DMS 273 (cell line): ENCODE measurements around the gene SYNE1.
"Not testable (repeated sequence)": the region's sequence is repeated elsewhere in the genome, so short reads cannot be mapped to it uniquely, and the experiment has no call there.

Source experiments
- DNase-seq: peaks from one replicate; lab custom pipeline; 2025; ENCODE audit not compliant: unreplicated experiment; lab: John Stamatoyannopoulos, UW

Gene SYNE1, protein sequence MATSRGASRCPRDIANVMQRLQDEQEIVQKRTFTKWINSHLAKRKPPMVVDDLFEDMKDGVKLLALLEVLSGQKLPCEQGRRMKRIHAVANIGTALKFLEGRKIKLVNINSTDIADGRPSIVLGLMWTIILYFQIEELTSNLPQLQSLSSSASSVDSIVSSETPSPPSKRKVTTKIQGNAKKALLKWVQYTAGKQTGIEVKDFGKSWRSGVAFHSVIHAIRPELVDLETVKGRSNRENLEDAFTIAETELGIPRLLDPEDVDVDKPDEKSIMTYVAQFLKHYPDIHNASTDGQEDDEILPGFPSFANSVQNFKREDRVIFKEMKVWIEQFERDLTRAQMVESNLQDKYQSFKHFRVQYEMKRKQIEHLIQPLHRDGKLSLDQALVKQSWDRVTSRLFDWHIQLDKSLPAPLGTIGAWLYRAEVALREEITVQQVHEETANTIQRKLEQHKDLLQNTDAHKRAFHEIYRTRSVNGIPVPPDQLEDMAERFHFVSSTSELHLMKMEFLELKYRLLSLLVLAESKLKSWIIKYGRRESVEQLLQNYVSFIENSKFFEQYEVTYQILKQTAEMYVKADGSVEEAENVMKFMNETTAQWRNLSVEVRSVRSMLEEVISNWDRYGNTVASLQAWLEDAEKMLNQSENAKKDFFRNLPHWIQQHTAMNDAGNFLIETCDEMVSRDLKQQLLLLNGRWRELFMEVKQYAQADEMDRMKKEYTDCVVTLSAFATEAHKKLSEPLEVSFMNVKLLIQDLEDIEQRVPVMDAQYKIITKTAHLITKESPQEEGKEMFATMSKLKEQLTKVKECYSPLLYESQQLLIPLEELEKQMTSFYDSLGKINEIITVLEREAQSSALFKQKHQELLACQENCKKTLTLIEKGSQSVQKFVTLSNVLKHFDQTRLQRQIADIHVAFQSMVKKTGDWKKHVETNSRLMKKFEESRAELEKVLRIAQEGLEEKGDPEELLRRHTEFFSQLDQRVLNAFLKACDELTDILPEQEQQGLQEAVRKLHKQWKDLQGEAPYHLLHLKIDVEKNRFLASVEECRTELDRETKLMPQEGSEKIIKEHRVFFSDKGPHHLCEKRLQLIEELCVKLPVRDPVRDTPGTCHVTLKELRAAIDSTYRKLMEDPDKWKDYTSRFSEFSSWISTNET (N-terminal part only)

DNA sequence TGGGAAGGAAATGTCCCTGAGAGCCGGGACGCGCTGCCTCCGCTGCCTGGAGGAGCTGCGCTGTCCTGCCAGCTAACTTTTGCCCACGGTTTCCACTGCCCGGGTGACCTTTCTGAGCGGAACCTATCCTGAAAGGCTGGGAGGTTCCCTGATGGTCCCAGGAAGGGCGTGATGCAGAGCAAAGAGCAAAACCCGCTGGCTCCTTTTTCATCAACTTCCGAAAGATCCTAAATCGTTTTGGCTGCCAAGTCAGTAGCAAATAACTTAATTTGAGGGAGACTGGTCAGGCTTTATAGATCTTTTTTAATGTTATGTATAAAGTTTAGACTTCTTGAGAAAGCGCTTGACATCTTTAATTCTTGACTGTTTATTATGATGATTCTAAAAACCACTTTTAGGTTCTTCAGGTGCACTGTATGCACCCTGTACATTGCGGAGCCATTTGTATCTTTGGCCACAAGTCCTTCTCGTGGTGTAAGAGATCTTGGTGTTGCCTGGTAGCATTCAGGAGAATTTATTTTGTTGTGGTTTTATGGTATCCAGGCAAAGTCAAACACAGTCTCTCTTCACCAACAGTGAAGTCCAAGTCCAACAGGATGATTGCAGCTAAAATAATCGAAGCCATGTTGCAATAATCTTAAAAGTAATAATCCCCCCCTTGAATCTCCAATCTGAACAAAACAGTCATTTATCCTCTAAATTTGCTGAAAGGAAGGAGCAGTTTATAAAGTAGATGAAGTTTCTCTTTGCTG is at the start of gene SYNE1:
TSS of gene SYNE1 (minus strand) at position 67 of the 752 bp plus-strand sequence. CDS start 9,031 bp downstream, outside the sequence.
- DNase-seq: no peak

DNA sequence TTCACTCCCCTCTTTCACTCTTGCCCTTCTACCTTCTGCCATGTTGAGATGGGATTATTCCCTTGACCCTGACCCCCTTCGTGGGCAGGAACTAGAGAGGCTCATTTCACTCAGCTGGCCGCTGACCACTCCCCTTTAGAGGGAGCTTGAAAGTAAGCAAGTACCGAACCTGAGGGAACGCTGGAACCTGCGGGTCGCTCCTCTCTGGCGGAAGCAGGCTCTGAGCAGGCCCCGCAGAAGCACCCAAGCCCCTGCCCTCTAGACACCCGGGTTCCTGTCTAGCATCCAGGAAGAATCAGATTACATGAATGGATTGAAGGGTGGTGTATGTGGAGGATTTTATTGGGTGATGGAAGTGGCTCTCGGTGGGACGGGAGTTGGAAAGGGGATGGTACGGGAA is 48.7 kb upstream of the SYNE1 start:
- no peak for DNase-seq

DNA sequence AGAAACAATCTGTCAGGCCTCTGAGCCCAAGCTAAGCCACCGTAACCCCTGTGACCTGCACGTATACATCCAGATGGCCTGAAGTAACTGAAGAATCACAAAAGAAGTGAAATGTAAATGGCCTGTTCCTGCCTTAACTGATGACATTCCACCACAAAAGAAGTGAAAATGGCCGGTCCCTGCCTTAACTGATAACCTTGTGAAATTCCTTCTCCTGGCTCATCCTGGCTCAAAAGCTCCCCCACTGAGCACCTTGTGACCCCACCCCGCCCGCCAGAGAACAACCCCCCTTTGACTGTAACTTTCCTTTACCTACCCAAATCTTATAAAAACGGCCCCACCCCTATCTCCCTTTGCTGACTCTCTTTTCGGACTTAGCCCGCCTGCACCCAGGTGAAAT is 45.8 kb upstream of the SYNE1 start:
- not testable (repeated sequence) for DNase-seq

DNA sequence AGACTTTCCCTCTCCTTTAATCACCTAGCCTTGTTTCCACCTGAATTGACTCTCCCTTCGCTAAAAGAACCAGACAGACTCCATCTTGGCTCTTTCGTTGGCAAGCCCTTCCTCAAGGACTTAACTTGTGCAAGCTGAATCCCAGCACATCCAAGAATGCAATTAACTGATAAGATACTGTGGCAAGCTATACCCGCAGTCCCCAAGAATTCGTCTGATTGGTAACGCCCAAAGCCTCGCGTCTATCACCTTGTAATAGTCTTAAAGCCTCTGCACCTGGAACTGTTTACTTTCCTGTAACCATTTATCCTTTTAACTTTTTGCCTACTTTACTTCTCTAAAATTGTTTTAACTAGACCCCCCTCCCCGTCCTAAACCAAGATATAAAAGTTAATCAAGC is 45.0 kb upstream of the SYNE1 start:
- no peak for DNase-seq

DNA sequence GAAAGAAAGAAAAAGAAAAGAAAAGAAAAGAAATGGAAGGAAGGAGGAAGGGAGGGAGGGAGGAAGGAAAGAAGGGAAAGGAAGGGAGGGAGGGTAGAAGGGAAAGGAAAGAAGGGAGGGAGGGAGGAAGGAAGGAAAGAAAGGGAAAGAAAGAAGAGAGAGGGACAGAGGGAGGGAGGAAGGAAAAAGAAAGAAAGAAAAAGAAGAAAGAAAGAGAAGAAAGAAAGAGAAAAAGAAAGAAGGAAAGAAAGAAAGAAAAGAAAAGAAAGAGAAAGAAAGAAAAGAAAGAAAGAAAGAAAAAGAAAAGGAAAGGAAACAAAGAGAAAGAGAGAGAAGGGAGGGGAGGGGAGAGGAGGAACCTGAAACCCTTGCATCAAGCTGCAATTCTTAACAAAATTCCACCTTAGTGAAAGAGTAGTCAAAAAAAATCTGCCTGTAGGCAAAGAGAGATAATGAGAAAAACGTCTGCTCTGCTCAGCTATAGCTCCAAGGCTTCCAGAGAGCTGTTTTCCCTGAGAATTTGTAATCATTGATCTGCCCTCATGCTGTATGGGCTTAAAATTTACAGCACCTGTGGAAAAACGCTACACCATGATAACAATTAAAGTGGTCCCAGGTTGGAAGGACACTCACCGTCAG is 43.8 kb upstream of the SYNE1 start:
- no peak for DNase-seq

DNA sequence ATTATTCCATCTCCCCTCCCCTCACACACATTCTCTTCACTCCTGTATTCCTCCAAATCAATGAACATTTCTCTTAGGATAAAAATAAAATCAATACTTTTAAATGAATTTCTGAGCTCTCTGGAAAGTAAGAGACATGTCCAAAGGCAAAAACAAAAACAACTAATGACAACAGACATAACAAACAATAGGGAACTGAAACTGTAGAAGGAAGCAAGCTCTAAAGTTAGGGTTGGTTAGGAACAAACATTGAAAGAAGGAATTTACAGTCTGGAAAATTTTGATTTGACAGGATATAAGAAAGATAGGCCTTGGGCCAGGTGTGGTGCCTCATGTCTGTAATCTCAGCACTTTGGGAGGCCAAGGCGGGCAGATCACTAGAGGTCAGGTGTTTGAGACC is 43.0 kb upstream of the SYNE1 start:
- no peak for DNase-seq

DNA sequence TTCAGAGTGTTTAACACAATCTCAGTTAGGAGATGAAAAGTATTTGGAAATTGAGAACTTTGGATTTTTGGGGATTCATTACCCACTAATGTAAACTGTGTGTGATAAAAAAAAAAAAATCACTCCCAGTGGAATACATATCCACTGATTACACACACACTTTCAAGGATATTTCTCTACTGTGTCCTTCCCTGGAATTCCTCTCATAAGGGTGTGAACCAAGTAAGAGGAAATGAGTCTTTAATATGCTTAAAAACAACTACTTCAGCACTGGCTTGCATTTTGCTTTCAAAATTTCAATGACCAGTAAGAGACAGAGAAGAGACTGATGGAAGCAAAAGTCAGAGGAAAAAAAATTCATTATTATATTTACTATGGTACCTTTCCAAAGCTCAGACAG is 36.1 kb upstream of the SYNE1 start:
- no peak for DNase-seq

DNA sequence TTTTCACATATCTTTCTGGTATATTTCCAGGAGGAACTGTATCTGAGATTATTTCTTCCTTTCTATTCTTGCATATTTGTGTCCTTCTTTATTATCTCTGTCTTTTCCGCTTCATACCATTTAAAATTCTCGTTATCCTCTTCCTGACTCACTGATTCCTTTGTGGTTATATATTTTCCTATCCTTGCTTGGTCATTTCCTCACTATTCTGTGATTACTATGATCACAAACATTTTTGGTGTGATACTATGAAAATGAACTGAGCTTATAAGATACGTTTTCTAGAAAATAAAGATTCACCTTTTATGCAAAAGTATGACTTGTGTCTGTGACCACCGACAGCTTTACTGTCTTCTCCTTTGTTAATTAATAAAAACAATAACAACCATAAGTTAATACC is 34.0 kb upstream of the SYNE1 start:
- DNase-seq: no peak

DNA sequence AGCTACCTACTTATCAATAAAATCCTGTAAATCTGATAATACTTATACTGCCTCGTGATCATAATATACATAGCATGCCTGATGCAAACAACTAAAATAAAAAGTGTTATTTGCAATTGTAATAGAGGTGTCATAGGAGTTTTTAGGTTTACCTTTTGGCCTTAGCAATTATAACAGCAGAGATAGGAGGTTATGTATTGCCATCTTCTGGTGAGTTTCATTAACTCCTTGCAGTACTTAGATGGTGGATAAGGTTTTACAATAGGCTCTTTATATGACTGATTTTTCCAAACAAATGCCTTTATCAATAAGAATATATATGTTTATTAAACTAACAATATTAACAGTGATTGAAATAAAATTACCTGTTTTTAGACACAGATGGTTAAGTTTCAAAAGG is 32.7 kb upstream of the SYNE1 start:
- peak; percentile 14 for DNase-seq

DNA sequence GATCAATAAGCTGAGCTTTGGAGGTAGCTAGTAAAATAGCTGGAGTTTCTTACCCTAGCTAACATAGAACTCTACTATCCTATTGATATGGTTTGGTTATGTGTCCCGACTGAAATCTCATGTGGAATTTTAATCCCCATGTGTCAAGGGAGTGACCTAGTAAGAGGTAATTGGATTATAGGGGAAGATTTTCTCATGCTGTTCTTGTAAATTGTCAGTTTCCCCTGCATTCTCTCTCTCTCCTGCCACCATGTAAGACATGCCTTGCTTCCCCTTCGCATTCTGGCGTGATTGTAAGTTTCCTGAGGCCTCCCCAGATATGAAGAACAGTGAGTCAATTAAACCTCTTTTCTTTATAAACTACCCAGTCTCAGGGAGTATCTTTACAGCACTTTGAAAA is 24.6 kb upstream of the SYNE1 start:
- no peak for DNase-seq

DNA sequence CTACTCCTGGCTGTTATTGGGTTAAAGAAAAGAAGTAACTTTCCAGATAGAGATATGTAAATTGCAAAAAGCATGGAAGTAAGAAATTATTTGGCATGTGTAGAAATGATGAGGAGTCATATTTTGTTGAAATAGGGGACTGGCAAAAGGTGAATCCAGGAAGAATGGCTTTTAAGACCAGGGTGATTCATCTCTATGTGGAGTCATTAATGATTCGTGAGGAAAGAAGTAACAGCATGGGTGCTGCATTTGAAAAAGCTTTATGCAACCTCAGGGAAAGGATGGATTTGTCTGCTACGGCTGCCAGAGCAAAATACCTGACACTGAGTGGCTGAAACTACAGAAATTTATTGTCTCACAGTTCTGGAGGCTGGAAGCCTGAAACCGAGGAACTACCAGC is 14.8 kb upstream of the SYNE1 start:
- no peak for DNase-seq

DNA sequence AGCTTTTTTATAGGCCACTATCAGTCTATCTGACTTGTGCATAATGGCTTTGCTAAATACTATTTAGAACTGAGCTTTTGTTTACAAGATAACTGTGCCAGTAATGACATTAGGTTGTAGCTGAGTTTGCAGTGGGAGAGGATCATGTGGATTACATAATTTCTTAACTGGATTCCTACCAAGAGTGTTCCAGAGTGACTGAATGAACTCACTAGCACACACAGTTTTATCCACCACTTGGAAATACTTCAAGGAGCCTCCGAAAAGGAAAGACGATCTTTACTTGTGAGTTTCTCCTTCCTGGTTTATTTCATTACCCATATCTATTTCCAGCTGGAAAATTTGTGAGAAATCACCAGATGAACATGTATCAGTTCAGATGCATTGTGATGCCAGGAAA is 10.9 kb upstream of the SYNE1 start:
- DNase-seq: no peak

DNA sequence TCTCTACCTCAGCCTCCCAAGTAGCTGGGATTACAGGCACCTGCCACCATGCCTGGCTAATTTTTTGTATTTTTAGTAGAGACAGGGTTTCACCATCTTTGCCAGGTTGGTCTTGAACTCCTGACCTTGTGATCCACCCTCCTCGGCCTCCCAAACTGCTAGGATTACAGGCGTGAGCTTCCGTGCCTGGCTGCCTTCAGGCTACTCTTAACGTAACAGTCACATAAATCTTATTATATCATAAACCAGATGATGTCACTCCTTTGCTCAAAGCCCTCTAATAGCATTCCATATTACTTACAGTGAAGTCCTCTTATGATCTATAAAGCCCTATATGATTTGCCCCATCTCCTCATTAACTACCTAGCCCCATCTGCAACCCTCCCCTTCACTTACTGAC is 9.6 kb upstream of the SYNE1 start:
- DNase-seq: not testable (repeated sequence)

DNA sequence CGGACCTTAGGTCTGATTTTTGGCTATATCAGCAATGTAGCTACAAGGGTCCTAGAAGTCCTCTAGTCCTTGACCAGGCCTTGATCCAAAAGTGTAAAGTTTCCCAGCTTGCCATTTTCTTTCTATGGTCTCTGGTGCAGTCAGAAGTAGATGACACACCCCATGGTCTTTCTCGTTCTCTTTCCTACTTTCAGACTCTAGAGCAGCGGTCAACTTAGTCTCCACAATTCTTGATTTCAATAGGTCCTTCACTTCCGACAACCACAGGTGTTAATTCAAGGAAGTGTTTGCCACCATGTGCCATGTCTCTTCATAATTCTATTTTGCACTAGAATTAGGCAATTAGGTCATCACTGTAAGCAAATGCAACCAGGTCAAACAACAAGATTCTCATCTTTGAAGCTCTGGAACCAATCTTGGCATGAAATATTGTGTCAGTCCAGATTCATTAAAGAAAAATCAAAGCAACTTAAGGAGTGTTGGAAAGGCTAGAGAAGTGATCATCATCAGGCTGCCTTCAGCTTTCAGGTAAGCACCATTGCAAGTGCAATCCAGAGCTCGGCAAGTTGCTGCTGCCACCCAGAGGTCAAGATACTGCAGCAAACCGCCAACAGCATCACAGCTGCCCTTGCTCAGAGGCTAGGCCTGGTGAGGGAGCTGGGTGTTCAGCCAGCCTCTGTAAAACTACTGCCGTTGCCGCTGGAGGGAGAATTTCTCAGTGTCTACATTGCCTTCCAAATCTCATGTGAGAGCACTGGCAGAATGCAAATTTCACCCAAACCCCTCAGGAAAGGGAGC is 5.6 kb upstream of the SYNE1 start:
- peak; percentile 44 for DNase-seq

DNA sequence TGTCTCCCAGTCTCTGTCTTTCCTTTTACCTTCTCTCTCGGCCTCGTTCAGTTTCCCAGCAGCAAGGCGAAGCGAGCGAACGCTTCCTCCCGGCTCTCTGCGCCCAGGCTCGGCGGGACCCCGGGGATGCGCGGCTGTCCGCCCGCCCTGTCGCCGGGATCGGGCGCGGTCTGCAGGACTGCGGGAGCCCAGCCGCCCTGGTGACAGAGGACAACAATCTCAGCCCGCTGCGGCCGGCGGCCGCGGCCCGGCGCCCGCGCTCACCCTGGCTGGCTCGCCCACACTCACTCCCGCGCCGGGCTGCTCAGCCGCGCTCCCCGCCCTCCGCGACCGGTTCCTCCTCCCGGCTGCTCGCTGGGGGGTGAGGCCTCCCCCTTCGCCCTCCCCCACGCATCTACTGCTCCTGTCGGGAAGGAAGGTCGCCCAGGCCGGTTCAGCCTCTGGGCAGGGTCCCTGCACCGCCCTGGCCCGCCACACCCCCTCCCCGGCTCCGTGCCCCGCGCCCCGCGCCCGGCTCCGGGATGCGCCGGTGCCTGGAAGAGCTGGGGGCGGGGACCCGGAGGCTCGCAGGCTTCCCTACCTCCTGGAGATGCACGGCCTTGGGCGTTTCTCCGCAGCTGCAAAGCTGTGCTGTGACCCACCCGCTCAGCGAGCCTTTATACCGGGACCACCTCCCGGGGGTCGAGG is 410 bp downstream of the SYNE1 start:
- peak; percentile 11 for DNase-seq

DNA sequence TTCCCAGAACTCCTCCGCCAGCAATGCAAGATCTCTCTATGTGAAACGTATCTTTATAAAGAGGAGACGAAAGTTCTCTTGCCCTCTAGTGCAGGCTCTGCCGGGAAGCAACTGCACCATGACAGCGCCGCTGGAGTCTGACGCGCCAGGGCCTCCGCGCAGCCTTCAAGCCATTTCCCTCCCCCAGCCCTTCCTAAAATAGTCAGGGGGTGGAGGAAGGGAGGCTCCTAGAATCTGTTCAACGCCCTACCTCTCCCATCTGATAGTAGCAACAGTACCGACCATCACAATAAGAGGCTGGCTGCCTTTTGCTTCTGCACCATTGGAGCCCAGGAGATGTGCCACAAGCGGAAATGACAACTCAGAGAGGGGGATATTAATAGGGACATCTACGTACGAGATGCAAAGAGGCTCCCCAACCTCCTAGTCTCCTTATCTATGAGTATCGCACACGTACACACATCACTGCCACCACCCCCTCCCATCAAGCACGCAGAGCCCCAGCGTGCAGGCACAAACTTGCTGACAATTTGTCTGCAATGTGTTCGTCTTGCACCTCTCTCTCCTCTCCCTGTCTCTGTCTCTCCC is 1.0 kb downstream of the SYNE1 start:
- peak; percentile 11 for DNase-seq

DNA sequence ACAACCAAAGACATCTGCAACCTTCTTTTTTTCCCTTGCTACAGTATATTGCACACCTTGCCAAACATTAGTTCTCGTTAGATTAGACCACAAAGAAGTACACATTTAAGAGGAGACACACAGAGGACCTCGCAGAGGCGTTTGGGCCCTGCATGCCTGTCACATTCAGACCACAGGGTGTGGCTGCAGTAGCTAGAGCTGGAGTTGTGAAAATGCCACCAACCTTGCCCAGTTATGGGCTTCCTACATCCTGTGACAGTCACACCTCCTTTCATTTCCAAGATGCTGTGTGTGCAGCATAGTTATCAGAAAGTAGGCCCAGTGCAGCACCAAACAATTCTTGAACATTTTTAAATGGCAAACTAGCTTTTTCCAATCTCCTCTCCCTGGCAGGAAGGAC is 2.4 kb downstream of the SYNE1 start:
- DNase-seq: no peak

DNA sequence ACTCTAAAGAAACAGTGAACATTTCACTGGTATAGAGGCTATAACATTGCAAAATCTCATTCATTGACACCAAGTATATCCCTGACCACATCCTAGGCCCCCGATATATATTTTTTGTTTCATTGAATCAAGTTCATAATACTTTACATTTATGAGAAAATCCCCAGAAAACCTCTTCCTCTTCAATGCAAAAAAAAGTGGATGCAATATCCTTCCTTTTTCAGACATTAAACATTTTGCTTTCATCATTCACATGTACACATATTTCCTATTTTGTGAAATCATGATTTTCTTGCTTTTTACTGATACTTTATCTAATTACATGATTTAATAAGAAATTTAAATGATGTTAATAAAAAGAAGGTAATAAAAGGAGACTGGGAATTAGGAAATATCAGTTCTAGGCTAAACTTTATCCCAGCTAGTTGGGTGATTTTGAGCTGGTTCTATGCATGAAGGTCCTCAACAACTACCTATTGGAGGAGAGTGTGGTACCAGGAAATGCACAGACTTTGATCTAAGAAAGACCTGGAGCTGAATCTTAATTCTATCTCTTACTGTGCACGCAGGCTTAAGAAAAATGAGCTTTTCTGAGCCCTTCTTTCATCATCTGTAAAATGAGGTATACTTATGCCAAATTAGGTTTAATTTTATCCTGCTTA is 4.9 kb downstream of the SYNE1 start:
- DNase-seq: no peak
